Measurements from ENCODE around the gene CD2.
A peak's percentile ranks its signal among the peaks of the same experiment; 100 is the strongest.

Gene CD2

DNA sequence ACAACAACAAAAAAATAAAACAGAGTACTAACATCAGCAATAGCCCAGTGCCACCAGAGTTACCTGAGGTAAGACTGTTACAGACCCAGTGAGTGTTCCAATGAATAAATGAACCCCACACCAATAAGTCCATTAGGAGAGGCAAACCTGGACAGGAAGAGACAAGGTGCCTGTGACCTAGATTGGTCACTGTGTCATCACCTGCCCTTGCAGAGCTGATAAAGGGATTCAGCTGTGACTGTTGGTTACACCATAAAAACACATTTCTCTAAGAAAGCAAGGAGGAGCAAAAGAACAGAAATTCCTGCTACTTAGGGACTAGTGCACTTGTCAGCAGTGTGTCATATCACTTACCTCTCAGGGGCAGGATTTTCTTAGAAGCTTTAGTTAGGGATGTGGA lies 37.5 kb downstream of the CD2 start:
- DNase-seq: no peak

DNA sequence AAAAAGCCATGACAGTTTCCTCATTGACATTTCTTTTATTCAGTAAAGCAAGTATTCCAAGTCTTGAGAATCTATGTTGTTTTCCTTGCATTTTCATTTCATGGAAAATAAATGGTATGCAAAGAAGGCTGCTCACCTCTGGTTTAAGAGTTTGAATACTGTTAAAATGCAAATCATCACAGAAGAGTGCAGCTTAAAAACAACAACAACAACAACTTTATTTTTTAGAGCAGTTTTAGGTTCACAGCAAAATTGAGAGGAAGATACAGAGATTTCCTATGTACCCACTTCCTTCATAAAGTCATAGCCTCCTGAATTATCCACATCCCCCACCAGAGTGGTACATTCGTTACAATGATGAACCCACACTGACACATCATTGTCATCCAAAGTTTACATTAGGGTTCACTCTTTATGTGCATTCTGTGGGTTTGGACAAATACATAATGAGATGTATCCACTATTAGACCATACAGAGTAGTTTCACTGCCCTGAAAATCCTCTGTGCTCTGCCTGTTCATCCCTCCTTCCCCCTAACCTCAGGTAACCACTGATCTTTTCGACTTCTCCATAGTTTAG lies 39.2 kb downstream of the CD2 start:
- no peak for DNase-seq

GRCh38 chr1:116794371-116794770 lies 40.1 kb downstream of the CD2 start:
- DNase-seq: no peak

- DNase-seq: no peak
Measured at GRCh38 chr1:116794804-116795481, 40.7 kb downstream of the CD2 start.

- no peak for DNase-seq
Measured at GRCh38 chr1:116795482-116795829, 41.2 kb downstream of the CD2 start.

DNA sequence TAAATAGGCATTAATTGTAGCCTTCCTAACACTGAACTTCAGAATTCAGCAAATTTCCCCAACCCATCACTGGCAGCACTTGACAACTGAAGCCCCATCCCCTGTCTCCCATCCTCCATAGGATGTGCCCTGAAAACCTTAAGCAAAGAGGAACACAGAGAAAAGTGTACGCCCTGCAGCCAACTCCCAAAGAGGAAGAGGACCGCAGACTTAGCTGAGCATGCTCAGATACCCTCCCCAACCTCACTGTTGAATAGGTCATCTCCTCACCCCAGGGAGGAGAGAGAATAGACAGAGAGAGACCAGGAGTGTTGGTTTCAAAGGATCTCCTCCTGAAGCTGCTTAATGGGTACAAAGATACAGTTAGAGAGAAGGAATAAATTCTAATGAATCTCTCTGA lies 50.5 kb downstream of the CD2 start:
- no peak for DNase-seq

- no peak for DNase-seq
Measured at GRCh38 chr1:116805398-116805797, 51.2 kb downstream of the CD2 start.

DNA sequence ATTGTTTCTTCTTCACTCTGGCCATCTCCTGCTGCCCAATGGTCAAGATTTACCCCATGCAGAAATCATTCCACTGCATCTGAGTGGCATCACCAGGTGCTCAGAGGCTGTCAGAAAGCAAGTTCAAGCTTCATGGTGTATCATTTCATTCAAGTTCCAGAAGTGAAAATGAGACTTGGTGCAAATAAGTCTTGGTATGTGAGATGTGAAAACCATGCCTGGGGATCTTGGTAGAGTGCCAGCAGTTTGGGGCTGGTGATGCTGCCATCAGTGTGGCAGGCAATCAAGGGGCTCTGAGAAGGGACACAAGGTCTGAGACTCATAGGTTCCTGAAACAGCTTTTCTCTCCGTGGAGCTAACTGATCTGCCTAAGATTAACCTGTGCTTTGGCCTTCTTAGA lies 52.0 kb downstream of the CD2 start:
- no peak for DNase-seq

GRCh38 chr1:116806671-116807070 lies 52.4 kb downstream of the CD2 start:
- no peak for DNase-seq

DNA sequence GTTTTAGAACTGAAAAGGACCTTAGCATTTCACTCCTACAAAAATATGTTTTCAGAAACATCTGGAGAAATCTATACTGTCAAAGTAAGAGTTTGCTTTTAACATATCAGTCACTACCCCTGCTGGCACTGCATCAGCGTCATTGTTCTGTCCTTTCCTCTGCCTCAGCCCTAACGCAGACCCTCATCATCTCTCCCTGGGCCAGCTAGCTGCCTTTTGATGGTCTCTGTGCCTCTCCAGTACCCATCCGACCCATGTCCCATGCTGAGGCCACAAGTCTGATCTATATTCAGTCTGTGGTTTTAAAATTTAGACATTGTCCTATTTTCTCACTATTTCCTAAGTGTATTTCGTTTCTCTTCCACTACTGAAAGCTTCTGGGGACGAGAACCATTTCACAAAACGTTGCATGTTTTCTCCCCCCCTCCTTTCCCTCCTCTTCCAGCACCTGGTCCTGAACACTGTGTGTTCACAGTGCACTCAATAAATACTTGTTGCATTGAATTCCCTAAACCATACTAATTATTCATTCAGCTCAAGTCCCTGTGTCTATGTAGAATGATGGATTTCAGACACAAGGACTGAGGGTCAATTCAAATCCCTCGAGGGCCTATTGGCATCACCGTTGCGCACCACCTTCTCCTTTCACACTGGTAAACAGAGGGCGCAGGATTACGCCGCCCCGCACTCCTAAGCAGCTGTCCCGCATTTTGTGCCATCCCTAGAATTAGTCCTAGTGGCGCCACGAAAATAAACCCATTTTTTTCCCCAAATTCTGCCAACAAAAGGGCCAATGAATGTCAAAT lies 53.4 kb downstream of the CD2 start:
- DNase-seq: no peak

- no peak for DNase-seq
Measured at GRCh38 chr1:116808200-116808847, 54.1 kb downstream of the CD2 start.

DNA sequence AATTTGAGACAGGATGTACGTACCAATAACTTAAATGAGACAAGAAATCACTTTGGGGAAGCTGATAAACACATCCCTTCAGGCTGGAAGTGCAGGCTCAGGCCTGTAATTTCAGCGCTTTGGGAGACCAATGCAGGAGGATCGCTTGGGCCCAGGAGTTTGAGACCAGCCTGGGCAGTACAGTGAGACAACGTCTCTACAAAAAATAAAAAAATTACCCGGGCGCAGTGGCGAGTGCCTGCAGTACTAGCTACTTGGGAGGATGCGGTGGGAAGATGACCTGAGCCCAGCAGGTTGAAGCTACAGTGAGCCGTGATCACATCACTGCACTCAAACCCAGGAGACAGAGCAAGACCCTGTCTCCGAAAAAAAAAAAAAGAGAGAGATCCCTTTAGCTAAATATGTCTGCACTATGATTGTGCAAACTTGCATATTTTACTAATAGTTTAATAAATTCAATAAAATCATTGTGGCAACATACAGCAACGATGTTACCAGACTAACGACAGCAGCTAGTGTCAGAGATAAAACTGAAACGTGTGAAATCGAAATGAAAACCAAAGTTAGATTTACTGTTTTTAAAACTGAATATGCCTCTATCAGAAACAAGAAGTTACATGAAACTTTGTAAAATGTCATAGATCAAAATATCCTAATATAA lies 54.7 kb downstream of the CD2 start:
- DNase-seq: no peak

DNA sequence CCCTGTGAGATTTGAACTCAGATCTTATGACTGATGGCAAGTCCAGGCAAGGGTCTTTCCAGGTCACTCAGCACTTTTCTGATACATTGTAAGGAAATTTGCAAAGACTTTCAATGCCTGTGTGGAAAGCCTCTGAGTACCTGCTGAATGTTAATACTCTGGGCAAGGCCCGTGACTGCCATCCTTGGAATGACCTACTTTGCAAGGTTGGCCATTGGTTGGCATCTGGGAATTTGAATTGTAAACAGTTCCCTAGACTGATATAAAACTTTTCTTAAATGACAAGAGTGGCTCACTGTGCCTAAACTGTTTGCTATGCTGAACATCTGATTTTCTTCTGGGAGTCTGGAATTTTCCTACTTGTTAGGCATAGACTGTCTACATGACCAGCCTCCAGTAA lies 57.1 kb downstream of the CD2 start:
- DNase-seq: no peak

DNA sequence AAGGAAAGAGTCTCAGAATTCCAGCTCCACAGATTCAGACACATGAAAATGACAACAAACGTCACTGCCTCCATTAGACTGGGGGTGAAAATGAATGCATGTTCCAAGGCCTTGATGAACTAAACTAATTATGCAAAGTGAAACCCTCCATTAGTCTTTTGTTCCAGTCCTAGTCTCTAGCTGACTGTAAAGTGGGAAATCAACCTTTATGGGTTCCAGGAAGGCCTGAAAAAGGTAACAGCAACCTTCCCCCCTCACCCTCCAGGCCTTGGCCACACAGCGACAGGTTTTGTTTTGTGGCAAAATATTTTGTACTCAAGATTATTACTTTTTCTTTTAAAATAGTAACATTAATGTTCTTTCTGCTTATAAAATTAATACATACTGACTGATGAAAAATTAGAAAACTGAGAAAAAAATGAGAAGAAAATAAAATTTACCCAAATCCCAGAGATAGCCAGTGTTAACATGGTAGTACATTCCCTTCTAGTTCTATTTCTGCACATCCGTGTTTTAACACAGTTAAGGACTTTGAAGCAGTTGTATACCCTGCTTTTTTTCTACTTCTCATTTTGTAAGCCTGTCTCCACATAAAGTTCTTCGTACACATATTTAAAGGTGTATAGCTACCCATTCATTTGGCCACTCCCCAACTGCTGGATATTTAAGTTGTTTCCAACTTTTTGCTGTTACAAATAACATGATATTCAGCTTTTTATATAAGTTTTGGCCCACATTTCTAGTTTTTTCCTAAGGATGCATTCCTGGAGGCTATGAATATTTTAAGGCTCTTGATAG lies 60.9 kb downstream of the CD2 start:
- DNase-seq: no peak

DNA sequence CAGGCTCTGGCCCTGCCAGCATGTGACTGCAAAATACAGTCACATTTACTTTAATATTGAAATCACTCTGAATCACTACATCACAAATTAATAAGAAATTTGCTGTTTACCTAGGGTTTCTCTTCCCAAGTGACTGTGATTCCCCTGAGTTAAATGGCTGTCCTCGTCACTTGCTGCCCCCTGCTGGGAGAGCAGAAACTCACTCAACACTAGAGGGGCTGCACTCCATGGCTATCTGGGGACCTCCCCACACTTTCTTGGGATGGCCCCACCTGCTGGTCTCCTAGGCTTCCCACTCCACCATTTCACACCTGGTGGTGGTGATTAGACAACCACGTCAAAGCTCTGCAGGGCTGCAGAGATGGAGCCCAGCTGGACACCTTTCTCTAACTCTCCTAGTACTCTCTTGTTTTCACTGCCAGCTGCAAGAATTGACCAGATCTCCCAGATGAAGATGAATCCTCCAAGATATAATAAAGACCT lies 63.4 kb downstream of the CD2 start:
- DNase-seq: peak; percentile 62
